BE2C (cell line): ENCODE measurements around the gene VHLL. TPM values are rescaled to one million over a fixed set of nuclear protein-coding genes. Genes with fewer than 3 reads are reported as not detected.
A peak's percentile ranks its signal among the peaks of the same experiment; 100 is the strongest.
"Not testable (repeated sequence)": the region's sequence is repeated elsewhere in the genome, so short reads cannot be mapped to it uniquely, and the experiment has no call there.

Source experiments
- DNase-seq: peaks from one replicate; pipeline ENCODE4 v3.0.0-alpha.2; 2020
- H3K27me3 ChIP-seq: fragments of 250-450 bp; sonication (Bioruptor Pico); 2 replicates; pipeline ENCODE4 v1.5.1; 2020; ENCODE audit warnings: mild to moderate bottlenecking
- H3K36me3 ChIP-seq: fragments of 250-450 bp; sonication (Bioruptor Pico); 2 replicates; pipeline ENCODE4 v1.5.1; 2020; ENCODE audit warnings: mild to moderate bottlenecking
- H3K4me1 ChIP-seq: fragments of 250-450 bp; sonication (Bioruptor Pico); 2 replicates; pipeline ENCODE4 v1.5.1; 2020
- H3K4me3 ChIP-seq: 2 replicates; pipeline ENCODE4 v1.5.1; 2011; ENCODE audit warnings: low read depth, low read length
- H3K9me3 ChIP-seq: fragments of 250-450 bp; sonication (Bioruptor Pico); 2 replicates; pipeline ENCODE4 v1.5.1; 2020
- CTCF ChIP-seq: IDR thresholded peaks from 2 replicates; pipeline ENCODE4 v1.5.1; 2012; ENCODE audit warnings: mild to moderate bottlenecking, low read depth, low read length
- polyA plus RNA-seq: library from polyadenylated mRNA; unstranded; fragments of >200 nt; gene quantifications from one replicate; pipeline ENCODE4 v1.2.1, GENCODE V29; 2012; ENCODE audit warnings: low read depth, missing spikeins; ENCODE audit not compliant: insufficient read length, insufficient read depth

The VHLL gene
- not detected for polyA plus RNA-seq

- H3K36me3 ChIP-seq: peaks cover 3% of the 10 kb centered on the region; the same call in 1 of the 2 replicates
- no peaks in the 10 kb centered on the region for H3K4me1 ChIP-seq
- no peak within 1 kb of the TSS for H3K4me3 ChIP-seq
- DNase-seq: no peak
- H3K9me3 ChIP-seq: no peaks in the 10 kb centered on the region
- no peak for TF ChIP-seq CTCF
- H3K27me3 ChIP-seq: no peaks in the 10 kb centered on the region
These were observed at the start of gene VHLL for GRCh38 chr1:156298852-156299357. VHLL (minus strand) TSS chr1:156299307; CDS start chr1:156299189, 118 bp downstream.

GRCh38 chr1:156347331-156347730 is 48.2 kb upstream of the VHLL start:
- no peaks in the 10 kb centered on the region for H3K36me3 ChIP-seq
- no peaks in the 10 kb centered on the region for H3K27me3 ChIP-seq
- H3K9me3 ChIP-seq: no peaks in the 10 kb centered on the region
- H3K4me1 ChIP-seq: peaks cover 36% of the 10 kb centered on the region
- no peak for DNase-seq
- no peak for TF ChIP-seq CTCF
- no peak overlapping the region for H3K4me3 ChIP-seq

- Histone ChIP-seq H3K9me3 (no peaks in the 10 kb centered on the region), H3K36me3 (no peaks in the 10 kb centered on the region), H3K4me3 (no peak overlapping the region), H3K4me1 (peaks cover 37% of the 10 kb centered on the region), H3K27me3 (no peaks in the 10 kb centered on the region)
- DNase-seq: no peak
- no peak for TF ChIP-seq CTCF
These were observed 47.5 kb upstream of the VHLL start for GRCh38 chr1:156346636-156347035.

- H3K27me3 ChIP-seq, H3K4me3 ChIP-seq, DNase-seq, H3K36me3 ChIP-seq, H3K9me3 ChIP-seq: not testable (repeated sequence)
- H3K4me1 ChIP-seq: peaks cover 37% of the 10 kb centered on the region
These were observed 46.9 kb upstream of the VHLL start for GRCh38 chr1:156346035-156346434.

GRCh38 chr1:156344409-156344808 is 45.3 kb upstream of the VHLL start:
- Histone ChIP-seq H3K27me3 (no peaks in the 10 kb centered on the region), H3K4me3 (no peak overlapping the region), H3K36me3 (no peaks in the 10 kb centered on the region), H3K9me3 (no peaks in the 10 kb centered on the region), H3K4me1 (peaks cover 37% of the 10 kb centered on the region)
- peak; percentile 61 for DNase-seq
- TF ChIP-seq CTCF: no peak

- TF ChIP-seq CTCF: no peak
These were observed 43.3 kb upstream of the VHLL start for GRCh38 chr1:156342166-156342955.

More at GRCh38 chr1:156342166-156342955, 43.3 kb upstream of the VHLL start:
- Histone ChIP-seq H3K9me3 (no peaks in the 10 kb centered on the region), H3K36me3 (no peaks in the 10 kb centered on the region; the same call in 1 of the 2 replicates), H3K27me3 (no peaks in the 10 kb centered on the region), H3K4me1 (peaks cover 33% of the 10 kb centered on the region), H3K4me3 (no peak overlapping the region)
- DNase-seq: no peak
